Nephron progenitor cell (in vitro differentiated cells): ENCODE results near the gene GLIS1.
A peak's percentile ranks its signal among the peaks of the same experiment; 100 is the strongest.

ENCODE experiments used
- DNase-seq: peaks from one replicate; pipeline ENCODE4 v3.0.0; 2021
- H3K27ac Mint-ChIP-seq: 2 replicates; pipeline ENCODE4 v1.8.0; 2021; ENCODE audit warnings: mild to moderate bottlenecking, moderate library complexity, mixed read lengths
- H3K27me3 Mint-ChIP-seq: 2 replicates; pipeline ENCODE4 v1.8.0; 2021; ENCODE audit warnings: mild to moderate bottlenecking, low read depth, mixed read lengths; ENCODE audit not compliant: poor library complexity
- H3K36me3 Mint-ChIP-seq: 2 replicates; pipeline ENCODE4 v1.8.0; 2021; ENCODE audit warnings: low read depth, mixed read lengths
- H3K4me1 Mint-ChIP-seq: 2 replicates; pipeline ENCODE4 v1.8.0; 2021; ENCODE audit warnings: mixed read lengths
- H3K4me3 Mint-ChIP-seq: 2 replicates; pipeline ENCODE4 v1.8.0; 2021; ENCODE audit warnings: mild to moderate bottlenecking, moderate library complexity, mixed read lengths
- H3K9me3 Mint-ChIP-seq: 2 replicates; pipeline ENCODE4 v1.8.0; 2021; ENCODE audit warnings: mild to moderate bottlenecking, moderate library complexity, mixed read lengths
- CTCF ChIP-seq: fragments of 200-600 bp; sonication (generic); IDR thresholded peaks from 2 replicates; pipeline ENCODE4 v1.5.0; 2021; ENCODE audit warnings: antibody characterized with exemption

Gene GLIS1

GRCh38 chr1:53562981-53563379 lies 176.0 kb downstream of the GLIS1 start:
- Mint-ChIP-seq H3K4me3 (no peak overlapping the region), H3K9me3 (peaks cover 7% of the 10 kb centered on the region), H3K27ac (peak overlapping the region; percentile 73), H3K4me1 (peaks cover 39% of the 10 kb centered on the region), H3K27me3 (peaks cover 14% of the 10 kb centered on the region), H3K36me3 (no peaks in the 10 kb centered on the region)
- DNase-seq, result no peak
- TF ChIP-seq CTCF, result no peak

- peak overlapping the region; percentile 73 for H3K27ac Mint-ChIP-seq
- H3K27me3 Mint-ChIP-seq, result peaks cover 14% of the 10 kb centered on the region
- H3K4me3 Mint-ChIP-seq, result no peak overlapping the region
- no peak for DNase-seq
- peaks cover 45% of the 10 kb centered on the region for H3K4me1 Mint-ChIP-seq
- peaks cover 7% of the 10 kb centered on the region for H3K9me3 Mint-ChIP-seq
- H3K36me3 Mint-ChIP-seq, result no peaks in the 10 kb centered on the region
- TF ChIP-seq CTCF, result no peak
Observed at GRCh38 chr1:53562291-53562980, 176.5 kb downstream of the GLIS1 start.

DNA sequence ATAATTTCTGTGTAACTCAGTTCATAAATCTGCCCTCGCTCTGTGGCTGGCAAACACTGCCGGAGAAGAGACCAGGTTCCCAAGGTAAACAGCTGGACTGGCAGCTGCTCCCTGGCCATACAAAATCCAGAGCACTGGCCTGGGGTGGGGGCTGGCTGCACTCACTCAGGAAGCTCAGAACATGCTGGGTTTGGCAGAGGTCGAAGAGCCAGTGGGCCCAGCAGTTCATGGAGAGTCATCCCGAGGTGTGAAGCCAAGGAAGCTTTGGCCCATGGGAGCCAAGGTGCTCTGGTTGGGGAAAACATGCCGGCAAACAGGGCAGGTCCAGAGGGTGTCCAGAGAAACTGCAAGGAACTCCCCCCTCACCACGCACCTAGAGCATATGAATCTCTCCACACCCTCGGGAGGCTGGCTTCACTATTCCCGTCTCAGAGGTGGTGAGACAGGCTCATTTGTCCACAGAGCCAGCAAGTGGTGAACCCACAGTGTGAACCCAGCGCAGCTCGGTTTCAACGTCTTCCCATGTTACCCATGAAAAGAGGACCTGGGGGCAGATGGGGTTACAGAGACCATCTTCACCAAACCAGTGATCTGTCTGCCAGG lies 177.4 kb downstream of the GLIS1 start:
- no peak for DNase-seq
- H3K36me3 Mint-ChIP-seq, result no peaks in the 10 kb centered on the region
- no peaks in the 10 kb centered on the region for H3K9me3 Mint-ChIP-seq
- no peak overlapping the region for H3K4me3 Mint-ChIP-seq
- peaks cover 14% of the 10 kb centered on the region for H3K27me3 Mint-ChIP-seq
- H3K27ac Mint-ChIP-seq, result no peak overlapping the region
- TF ChIP-seq CTCF, result no peak
- H3K4me1 Mint-ChIP-seq, result peaks cover 45% of the 10 kb centered on the region

DNA sequence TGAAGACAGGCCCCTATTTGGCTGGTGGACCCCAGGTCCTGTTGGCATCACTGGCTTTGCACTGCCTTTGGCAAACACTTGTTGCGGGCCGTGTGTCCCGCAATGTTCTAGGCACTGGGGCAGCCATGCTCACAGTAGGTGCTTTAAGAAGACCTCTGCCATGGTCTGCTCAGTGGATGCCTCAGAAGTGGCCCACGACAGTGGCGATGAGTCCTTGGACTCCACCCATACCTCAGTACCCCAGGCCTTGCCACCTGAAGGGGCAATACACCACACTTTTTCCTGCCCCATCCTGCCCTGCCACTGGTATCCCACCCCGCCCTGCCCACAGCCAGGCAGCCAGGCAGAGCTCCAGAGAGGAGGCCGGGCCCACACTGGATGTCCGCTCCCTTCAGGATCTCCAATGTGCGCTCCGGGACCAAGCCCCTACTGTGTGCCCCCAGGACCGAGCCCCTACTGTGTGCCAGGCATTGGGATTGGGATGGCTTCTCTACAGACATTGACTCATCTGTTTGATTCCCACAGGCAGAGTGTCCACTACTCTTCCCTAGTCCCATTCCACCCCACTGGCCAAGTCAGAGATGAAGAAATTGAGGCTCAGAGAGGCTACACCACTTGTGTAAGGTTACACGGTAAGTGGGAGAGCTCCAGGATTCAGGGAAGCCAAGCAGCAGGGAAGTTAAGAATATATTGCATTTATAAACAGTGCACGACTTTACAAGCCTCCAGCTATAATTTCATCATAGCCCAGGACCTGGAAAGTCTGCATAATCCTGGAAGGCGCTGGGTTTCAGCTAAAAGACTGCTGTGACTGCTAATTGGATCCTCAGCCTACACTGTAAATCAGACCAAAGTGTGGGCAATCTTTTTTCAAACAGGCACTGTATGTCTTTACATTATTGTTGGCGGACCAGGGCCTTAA lies 178.1 kb downstream of the GLIS1 start:
- Mint-ChIP-seq H3K9me3 (no peaks in the 10 kb centered on the region), H3K4me1 (peaks cover 45% of the 10 kb centered on the region), H3K27ac (no peak overlapping the region), H3K36me3 (no peaks in the 10 kb centered on the region), H3K4me3 (no peak overlapping the region), H3K27me3 (peaks cover 14% of the 10 kb centered on the region)
- no peak for DNase-seq
- no peak for TF ChIP-seq CTCF

- H3K36me3 Mint-ChIP-seq, result no peaks in the 10 kb centered on the region
- peak overlapping the region; percentile 0 for H3K27ac Mint-ChIP-seq
- H3K4me3 Mint-ChIP-seq, result no peak overlapping the region
- no peaks in the 10 kb centered on the region for H3K9me3 Mint-ChIP-seq
- H3K4me1 Mint-ChIP-seq, result peaks cover 45% of the 10 kb centered on the region
- no peak for DNase-seq
- H3K27me3 Mint-ChIP-seq, result peaks cover 14% of the 10 kb centered on the region
- no peak for TF ChIP-seq CTCF
Observed at GRCh38 chr1:53559854-53560580, 178.9 kb downstream of the GLIS1 start.
